ENCODE data around the gene ATE1. TPM values are rescaled to one million over a fixed set of nuclear protein-coding genes. Genes with fewer than 3 reads are reported as not detected.

The ATE1 gene
- total and polyA plus RNA-seq, 2 of the 4 experiments (the other 2 are of a cell fraction) = 6.4 to 27.8 TPM

GRCh38 chr10:121771966-121772365 is 155.9 kb downstream of the ATE1 start:
- ChIA-PET POLR2A (ENCODE audit: unreplicated experiment) (no interaction called here), CTCF (interaction anchor here (1.1 kb wide), 1 partner anchor 18 kb away, joined by 3 read pairs; no protein-coding TSS in a partner anchor)
- H2AK5ac ChIP-seq (ENCODE audit: low read depth, low read length) = no peak overlapping the region
- H3K36me3 ChIP-seq (ENCODE audit: control insufficient read depth, insufficient read depth, low read length) = no peaks in the 10 kb centered on the region
- BruUV-seq (replicated peaks) = no TSS peak
- H2AFZ ChIP-seq (replicated peaks; ENCODE audit: low read length, poor library complexity) = no peak overlapping the region
- H3K56ac ChIP-seq (ENCODE audit: extremely low read depth, insufficient read depth, low read length) = no peak overlapping the region
- no peak overlapping the region for H4K91ac ChIP-seq (ENCODE audit: insufficient read depth, low read depth, low read length)
- no peaks in the 10 kb centered on the region for H3K9me1 ChIP-seq (ENCODE audit: insufficient read depth, low read length)
- no peaks in the 10 kb centered on the region for H3K79me1 ChIP-seq (ENCODE audit: low read depth in 1 of 2, low read length in 2 of 2)
- no peak for ATAC-seq (ENCODE audit: low read depth)
- in situ Hi-C loops (cut with MboI; ENCODE audit: low sequenced_read_pairs) = no loop called here
- no peak overlapping the region for H2BK15ac ChIP-seq (ENCODE audit: low read depth, low read length)
- H4K20me1 ChIP-seq (ENCODE audit: insufficient read depth, low read length) = no peaks in the 10 kb centered on the region
- H3K9ac ChIP-seq (ENCODE audit: low read depth, low read length) = no peak overlapping the region
- H4K5ac ChIP-seq (ENCODE audit: low read depth, low read length) = no peak overlapping the region
- H3K4me1 ChIP-seq (ENCODE audit: control insufficient read depth, insufficient read depth, low read length) = peaks cover 4% of the 10 kb centered on the region; the same call in 1 of the 2 replicates
- no peak overlapping the region for H3K14ac ChIP-seq (replicated peaks; ENCODE audit: low read depth, low read length)
- no peak overlapping the region for H2AK9ac ChIP-seq (replicated peaks; ENCODE audit: low read depth, low read length, poor library complexity)
- H3K4ac ChIP-seq (ENCODE audit: low read depth, low read length) = no peak overlapping the region
- no peaks in the 10 kb centered on the region for H3K9me3 ChIP-seq (ENCODE audit: control insufficient read depth, insufficient read depth, low read length)
- no peak overlapping the region for H2BK20ac ChIP-seq (ENCODE audit: low read depth, low read length)
- no peak for DNase-seq
- H3K18ac ChIP-seq (ENCODE audit: low read depth, low read length) = no peak overlapping the region
- no peak overlapping the region for H4K8ac ChIP-seq (ENCODE audit: low read depth in 2 of 2, low read length in 2 of 2)
- TF ChIP-seq CHD1 (IDR thresholded peaks at IDR 0.05; ENCODE audit: low read depth, low read length) = no peak
- intact Hi-C loops (cut with micrococcal nuclease) = no loop called here
- H3K4me3 ChIP-seq (ENCODE audit: insufficient read depth, low read depth, low read length) = no peak overlapping the region
- H2BK120ac ChIP-seq (ENCODE audit: low read depth, low read length) = no peak overlapping the region
- no peaks in the 10 kb centered on the region for H3K27me3 ChIP-seq (ENCODE audit: control insufficient read depth, insufficient read depth, low read length)
- H3K27ac ChIP-seq (ENCODE audit: insufficient read depth, low read length) = no peak overlapping the region
- dilution Hi-C loops (cut with HindIII; ENCODE audit: low sequenced_read_pairs, unreplicated experiment) = no loop called here
- no peak overlapping the region for H3K23ac ChIP-seq (ENCODE audit: low read depth, low read length)
- no peak overlapping the region for H3K4me2 ChIP-seq (ENCODE audit: low read depth, low read length)
- no CpG with 5 or more reads among the region's 5 CpGs for WGBS, 2 experiments (ENCODE audit: extremely low coverage in 2 of 2, insufficient read length in 1 of 2)
- H2BK5ac ChIP-seq (ENCODE audit: low read depth, low read length, poor library complexity, severe bottlenecking) = no peak overlapping the region
